Midbrain (tissue), 1 donor: Measurements from ENCODE around the gene HOMER2.
A peak's percentile ranks its signal among the peaks of the same experiment; 100 is the strongest.
"Not testable (repeated sequence)": the region's sequence is repeated elsewhere in the genome, so short reads cannot be mapped to it uniquely, and the experiment has no call there.

Experiments
- DNase-seq: peaks from one replicate; lab custom pipeline; 2025; lab: John Stamatoyannopoulos, UW

The HOMER2 gene

DNA sequence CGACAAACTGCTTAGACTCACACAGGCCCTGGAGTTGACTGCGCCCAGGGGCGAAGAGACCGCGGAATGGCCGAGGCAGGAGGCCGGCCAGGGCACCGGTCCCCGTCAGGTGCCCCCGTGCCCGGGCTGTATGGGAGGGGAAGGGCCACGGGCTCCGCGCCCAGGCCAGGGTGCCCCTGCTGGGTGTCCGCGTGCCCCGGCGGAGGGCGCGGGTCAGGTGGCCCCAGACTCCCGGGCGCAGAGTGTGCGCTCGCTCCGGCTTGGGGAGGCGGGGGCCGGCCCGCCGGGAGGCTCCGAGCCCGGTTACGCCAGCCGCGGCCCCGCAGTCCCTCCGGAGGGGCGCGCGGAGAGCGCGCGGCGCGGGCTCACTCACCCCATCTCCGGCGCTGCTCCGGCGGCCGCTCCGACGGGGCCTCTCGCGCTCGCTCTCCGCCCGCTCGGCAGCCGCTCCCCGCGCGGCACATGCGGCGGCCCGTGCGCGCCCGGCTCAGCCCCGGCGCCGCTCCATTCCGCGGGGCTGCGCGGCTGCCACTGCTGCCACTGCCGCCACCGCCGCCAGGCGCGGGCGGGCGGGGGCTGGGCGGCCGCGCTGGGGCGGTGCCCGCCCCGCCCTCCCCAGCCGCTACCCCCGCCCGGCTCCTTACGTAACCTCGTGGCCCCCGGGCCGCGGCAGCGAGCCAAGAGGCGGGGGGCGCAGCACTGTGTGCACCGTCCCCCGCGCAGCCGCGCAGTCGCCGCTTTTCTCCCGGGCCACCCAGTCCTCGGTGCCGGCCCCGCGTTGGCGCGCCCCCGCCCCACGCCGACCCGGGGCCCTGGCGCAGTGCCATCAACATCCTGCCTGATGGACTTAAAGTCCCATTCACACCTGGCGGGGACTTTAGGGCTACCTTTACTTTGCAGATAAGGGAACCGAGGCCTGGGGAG lies at the start of gene HOMER2:
HOMER2 (minus strand) TSS at position 563 of the 924 bp plus-strand sequence; CDS start at position 378, 185 bp downstream.
- peak; percentile 41 for DNase-seq

GRCh38 chr15:83000672-83001031 lies 48.1 kb upstream of the HOMER2 start:
- not testable (repeated sequence) for DNase-seq

DNA sequence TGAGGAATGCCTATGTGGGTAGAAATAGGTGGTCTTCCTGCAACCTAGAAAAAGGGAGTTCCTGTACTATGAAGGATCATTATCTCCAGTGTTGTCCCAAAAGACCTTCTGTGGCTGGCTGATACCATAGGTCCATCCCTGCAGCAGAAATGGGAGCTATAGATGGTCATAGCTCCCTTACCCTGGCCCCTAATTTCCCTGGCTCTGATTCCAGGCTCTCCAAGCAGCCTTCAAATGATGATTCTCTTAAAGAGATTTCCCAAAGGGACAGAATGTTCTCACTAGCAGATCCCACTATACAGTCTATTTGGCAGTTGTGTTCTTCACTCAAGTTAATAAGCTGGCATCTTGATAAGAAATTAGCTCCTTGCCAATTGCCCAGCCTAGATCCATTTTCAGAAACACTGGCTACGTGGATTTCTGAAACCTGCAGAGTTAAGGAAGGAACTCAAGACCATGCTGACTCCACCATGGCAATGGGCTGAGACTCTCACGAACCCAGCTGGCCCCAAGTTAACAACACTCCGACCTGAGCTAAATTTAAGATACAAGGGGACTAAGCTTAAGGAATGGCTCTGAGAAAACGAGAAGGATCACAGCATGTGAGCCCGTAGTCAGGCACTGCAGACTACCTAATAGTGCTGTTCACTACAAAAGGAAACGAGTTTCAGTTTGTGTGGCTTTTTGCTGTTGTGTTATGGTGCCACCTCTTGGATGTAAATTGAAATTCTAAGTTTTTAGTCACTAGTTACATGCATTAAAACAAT lies 47.6 kb upstream of the HOMER2 start:
- peak; percentile 43 for DNase-seq

GRCh38 chr15:82999426-82999825 lies 46.9 kb upstream of the HOMER2 start:
- DNase-seq: no peak

DNA sequence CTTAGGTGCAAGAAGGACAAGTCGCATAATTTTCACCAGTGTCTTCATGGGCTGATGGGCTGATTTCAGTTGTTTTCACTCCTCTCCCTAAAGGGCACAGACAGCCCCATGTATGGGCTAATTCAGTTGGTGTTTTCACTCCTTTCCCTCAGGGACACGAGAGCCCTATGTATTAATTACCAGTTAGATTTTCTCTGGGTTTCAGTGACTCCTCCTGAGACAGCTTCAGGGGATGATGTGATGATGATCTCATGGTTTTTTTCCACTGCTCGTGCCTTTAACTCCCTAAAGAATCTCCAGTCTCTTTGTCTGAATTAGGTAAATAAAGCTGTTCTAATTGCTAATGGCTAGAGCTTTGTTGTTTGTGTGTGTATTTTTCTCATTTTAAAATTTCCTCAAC lies 43.4 kb upstream of the HOMER2 start:
- DNase-seq: no peak

GRCh38 chr15:82995076-82995475 lies 42.6 kb upstream of the HOMER2 start:
- no peak for DNase-seq

- no peak for DNase-seq
These were observed 40.6 kb upstream of the HOMER2 start for GRCh38 chr15:82993144-82993543.

- no peak for DNase-seq
These were observed 40.0 kb upstream of the HOMER2 start for GRCh38 chr15:82992436-82992998.

- no peak for DNase-seq
These were observed 33.9 kb upstream of the HOMER2 start for GRCh38 chr15:82986442-82986780.

- peak; percentile 96 for DNase-seq
These were observed 33.3 kb upstream of the HOMER2 start, which contains the start of gene RAMAC for GRCh38 chr15:82985688-82986441. RAMAC (plus strand) TSS chr15:82986210; CDS start chr15:82989019, 2,809 bp downstream.

DNA sequence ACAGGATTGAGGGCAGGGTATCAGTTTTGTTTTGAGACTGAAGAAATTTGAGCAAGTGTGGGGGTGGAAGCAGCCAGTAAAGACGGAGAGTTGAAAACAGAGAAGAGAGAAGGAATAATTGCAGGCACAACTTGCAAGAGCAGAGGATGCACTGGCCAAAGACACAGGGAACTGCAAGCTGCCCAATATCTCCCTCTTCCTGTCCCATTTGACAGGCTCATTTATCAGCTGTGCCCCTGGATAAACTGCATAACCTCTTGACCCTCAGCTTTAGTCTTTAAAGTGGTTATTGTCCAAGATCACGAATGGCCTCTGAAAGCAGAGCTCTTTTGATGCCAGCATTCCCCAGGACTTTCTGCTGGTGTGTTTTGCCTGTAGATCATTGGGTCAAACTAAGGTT lies 28.5 kb upstream of the HOMER2 start:
- no peak for DNase-seq

GRCh38 chr15:82979726-82980125 lies 27.2 kb upstream of the HOMER2 start:
- DNase-seq: no peak

DNA sequence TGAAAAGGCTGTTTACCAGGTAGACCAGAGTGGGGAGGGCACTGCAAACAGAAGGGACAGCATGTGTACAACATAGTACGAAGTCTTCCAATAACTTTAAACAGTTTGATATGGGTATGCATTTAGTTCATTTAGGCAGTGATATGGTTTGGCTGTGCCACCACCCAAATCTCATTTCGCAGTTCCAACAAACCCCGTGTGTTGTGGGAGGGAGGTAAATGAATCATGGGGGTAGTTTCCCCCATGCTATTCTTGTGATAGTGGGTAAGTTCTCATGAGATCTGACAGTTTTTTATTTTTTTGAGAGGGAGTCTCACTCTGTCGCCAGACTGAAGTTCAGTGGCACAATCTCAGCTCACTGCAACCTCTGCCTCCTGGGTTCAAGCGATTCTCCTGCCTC lies 25.9 kb upstream of the HOMER2 start:
- DNase-seq: no peak

DNA sequence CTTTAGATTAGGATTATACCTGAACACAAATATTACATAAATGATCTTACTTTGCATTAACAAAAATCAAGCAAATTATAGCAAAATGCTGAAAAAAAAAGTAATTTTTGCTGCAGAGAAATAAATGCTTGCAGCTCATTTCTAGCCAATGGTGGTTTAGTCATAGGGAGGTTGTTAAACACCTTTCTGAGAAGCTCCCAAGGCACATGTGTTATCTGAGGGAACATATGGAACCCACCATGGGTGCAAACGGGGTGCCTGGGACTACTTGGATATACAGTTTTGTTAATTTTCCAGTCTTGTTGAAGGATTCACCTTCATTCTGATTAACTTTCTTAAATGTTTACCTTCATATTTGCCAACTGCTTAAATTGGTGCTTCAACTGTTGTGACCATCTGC lies 24.6 kb upstream of the HOMER2 start:
- no peak for DNase-seq

DNA sequence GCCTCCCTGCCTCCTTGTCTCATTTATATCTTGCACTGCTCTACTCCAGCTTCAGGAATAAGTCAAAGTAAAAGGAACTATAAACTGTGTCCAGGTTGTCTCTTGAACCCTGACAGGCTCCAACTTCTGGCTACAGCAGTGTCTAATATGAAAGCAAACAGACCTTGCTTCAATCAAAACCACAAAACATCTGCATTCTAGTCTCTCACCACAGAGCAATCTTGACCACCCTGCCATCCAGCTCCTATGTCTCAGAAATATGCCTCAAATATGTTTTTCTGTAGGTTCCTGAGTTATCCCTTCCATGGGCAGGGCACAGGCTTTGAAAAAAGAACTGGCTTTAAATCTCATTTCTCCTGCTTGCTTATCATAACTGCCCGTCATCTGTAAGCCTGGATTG lies 20.5 kb upstream of the HOMER2 start:
- no peak for DNase-seq

GRCh38 chr15:82971218-82971984 lies 18.9 kb upstream of the HOMER2 start:
- no peak for DNase-seq

- no peak for DNase-seq
These were observed 18.2 kb upstream of the HOMER2 start for GRCh38 chr15:82970696-82971095.

GRCh38 chr15:82970078-82970686 lies 17.7 kb upstream of the HOMER2 start:
- no peak for DNase-seq

GRCh38 chr15:82969353-82969752 lies 16.8 kb upstream of the HOMER2 start:
- no peak for DNase-seq

DNA sequence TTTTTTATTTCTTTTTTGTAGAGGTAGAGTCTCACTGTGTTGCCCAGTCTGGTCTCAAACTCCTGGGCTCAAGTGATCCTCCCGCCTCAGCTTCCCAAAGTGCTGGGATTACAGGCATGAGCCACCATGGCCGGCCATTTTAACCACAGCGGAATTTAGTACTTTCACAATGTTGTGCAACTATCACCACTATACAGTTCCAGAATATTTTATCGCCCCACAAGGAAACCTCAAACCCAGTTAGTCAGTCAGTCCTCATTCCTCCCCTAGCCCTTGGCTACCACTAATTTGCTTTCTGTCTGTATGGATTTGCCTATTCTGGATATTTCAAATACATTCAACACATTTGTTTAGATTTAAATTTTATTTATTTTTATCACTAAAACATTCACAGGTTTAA lies 15.5 kb upstream of the HOMER2 start:
- no peak for DNase-seq

- DNase-seq: no peak
These were observed 14.2 kb upstream of the HOMER2 start for GRCh38 chr15:82966671-82967071.
